ENCODE measurements around the gene ASTN2.

ASTN2 gene

GRCh38 chr9:116688806-116689485 is 725.9 kb downstream of the ASTN2 start:
- DNase-seq: no peak

GRCh38 chr9:116687754-116688135 is 727.1 kb downstream of the ASTN2 start:
- no peak for DNase-seq

- peak; percentile 45 for DNase-seq
These were observed 727.6 kb downstream of the ASTN2 start, which contains the start of gene TRIM32 for GRCh38 chr9:116687074-116687753. TRIM32 (plus strand) TSS chr9:116687305; CDS start chr9:116697743, 10,438 bp downstream.

GRCh38 chr9:116686693-116687073 is 728.2 kb downstream of the ASTN2 start:
- DNase-seq: no peak

- no peak for DNase-seq
These were observed 728.7 kb downstream of the ASTN2 start for GRCh38 chr9:116686135-116686534.

- DNase-seq: no peak
These were observed 729.7 kb downstream of the ASTN2 start for GRCh38 chr9:116685166-116685565.

- DNase-seq: no peak
These were observed 731.3 kb downstream of the ASTN2 start for GRCh38 chr9:116683535-116683934.

GRCh38 chr9:116674210-116674980 is 740.5 kb downstream of the ASTN2 start:
- DNase-seq: no peak

GRCh38 chr9:116673375-116673774 is 741.5 kb downstream of the ASTN2 start:
- no peak for DNase-seq

- DNase-seq: no peak
These were observed 743.3 kb downstream of the ASTN2 start for GRCh38 chr9:116671605-116672004.

GRCh38 chr9:116668970-116669695 is 745.7 kb downstream of the ASTN2 start:
- DNase-seq: no peak

GRCh38 chr9:116663581-116663980 is 751.3 kb downstream of the ASTN2 start:
- DNase-seq: no peak

- no peak for DNase-seq
These were observed 752.1 kb downstream of the ASTN2 start for GRCh38 chr9:116662646-116663310.

- peak; percentile 30 for DNase-seq
These were observed 753.6 kb downstream of the ASTN2 start for GRCh38 chr9:116661037-116661954.

GRCh38 chr9:116658265-116658664 is 756.6 kb downstream of the ASTN2 start:
- no peak for DNase-seq

- no peak for DNase-seq
These were observed 757.9 kb downstream of the ASTN2 start for GRCh38 chr9:116656977-116657376.

GRCh38 chr9:116656501-116656971 is 758.3 kb downstream of the ASTN2 start:
- DNase-seq: no peak

GRCh38 chr9:116654059-116654355 is 760.9 kb downstream of the ASTN2 start:
- DNase-seq: no peak

- no peak for DNase-seq
These were observed 761.4 kb downstream of the ASTN2 start for GRCh38 chr9:116653348-116654058.

GRCh38 chr9:116647515-116647809 is 767.4 kb downstream of the ASTN2 start:
- no peak for DNase-seq

Data from NCI-H526 treated with DMSO at 0.1 percent for 48 hours (cell line).